Measurements from ENCODE around the gene SUSD1.

- TF ChIP-seq CTCF (IDR thresholded peaks at IDR 0.05) (no peak), REST (IDR thresholded peaks at IDR 0.05; ENCODE audit: insufficient read depth in 1 of 2, low read depth in 2 of 2, low read length in 1 of 2) (no peak), POLR2AphosphoS5 (IDR thresholded peaks at IDR 0.05; ENCODE audit: low read depth, low read length) (no peak)
Observed at GRCh38 chr9:112187404-112187803, 12.3 kb upstream of the SUSD1 start.
